A549 (cell line): ENCODE results near the gene CDH22. TPM values are rescaled to one million over a fixed set of nuclear protein-coding genes. Genes with fewer than 3 reads are reported as not detected.

ENCODE experiments used
- ATAC-seq, 2 experiments: fragments of 200-7000 bp in 1 of 2; fragments of >200 bp in 1 of 2; cut with Nextera tagmentation in 1 of 2; cut with Tn5 transposase in 1 of 2; 3 replicates each; pipeline versions ENCODE4 v1.8.0 to v1.9.1; 2018 to 2020; ENCODE audit warnings: mild to moderate bottlenecking in 1 of 2, moderate library complexity in 1 of 2
- CTCF ChIA-PET: fragments of 300-600 bp; sonication (Branson Sonifier 250); formaldehyde crosslinking; extraction: SDS; loops from one replicate; lab custom pipeline; 2021; ENCODE audit warnings: antibody characterized with exemption, inconsistent platforms; lab: Yijun Ruan, JAX
- POLR2A ChIA-PET: fragments of 350-600 bp; formaldehyde crosslinking; extraction: SDS; loops from one replicate; lab custom pipeline; 2021; ENCODE audit warnings: antibody characterized with exemption, inconsistent platforms; lab: Yijun Ruan, JAX
- DNase-seq, 2 experiments: peaks; one replicate each; pipeline versions ENCODE4 v3.0.0 to v3.0.0-alpha.2; 2011 to 2016; ENCODE audit warnings: low read depth in 1 of 2, low spot score in 1 of 2
- FAIRE-seq: peaks from 2 replicates; lab custom pipeline; 2011; peaks lifted over from hg19 to GRCh38; lab: Jason Lieb, UNC
- H3K27ac ChIP-seq, 2 experiments: fragments of >200 bp; sonication (Bioruptor Twin); formaldehyde crosslinking; 3 replicates each; pipeline ENCODE4 v1.5.1; 2016 to 2017
- H3K4me1 ChIP-seq: fragments of >200 bp; sonication (Bioruptor Twin); formaldehyde crosslinking; 3 replicates; pipeline ENCODE4 v1.6.1; 2016
- H3K4me2 ChIP-seq: fragments of >200 bp; sonication (Bioruptor Twin); formaldehyde crosslinking; 3 replicates; pipeline ENCODE4 v1.6.1; 2016
- H3K4me3 ChIP-seq: fragments of >200 bp; sonication (Bioruptor Twin); formaldehyde crosslinking; 3 replicates; pipeline ENCODE4 v1.5.1; 2016
- H3K9me3 ChIP-seq: fragments of >200 bp; sonication (Bioruptor Twin); formaldehyde crosslinking; 3 replicates; pipeline ENCODE4 v1.6.1; 2016
- ATOH8 ChIP-seq: fragments of 250-450 bp; sonication (Bioruptor Pico); IDR thresholded peaks from 2 replicates; pipeline ENCODE4 v1.5.0; 2020; ENCODE audit warnings: low read depth, mild to moderate bottlenecking, moderate library complexity
- CEBPB ChIP-seq, 2 experiments: fragments of >200 bp in 1 of 2; sonication (Bioruptor Twin) in 1 of 2; formaldehyde crosslinking in 1 of 2; IDR thresholded peaks; 2 replicates each; pipeline ENCODE4 v1.6.1; 2012 to 2016
- CHD4 ChIP-seq: fragments of 200-600 bp; sonication (generic); IDR thresholded peaks from 2 replicates; pipeline ENCODE4 v1.6.1; 2016; ENCODE audit warnings: antibody characterized with exemption, mild to moderate bottlenecking, borderline replicate concordance
- E2F6 ChIP-seq: IDR thresholded peaks from 2 replicates; pipeline ENCODE4 v1.6.1; 2012; ENCODE audit warnings: low read depth, borderline replicate concordance
- FOSB ChIP-seq: fragments of 250-450 bp; sonication (Bioruptor Pico); IDR thresholded peaks from 2 replicates; pipeline ENCODE4 v1.5.0; 2020; ENCODE audit warnings: mild to moderate bottlenecking, moderate library complexity
- FOXS1 ChIP-seq: fragments of 250-450 bp; sonication (Bioruptor Pico); IDR thresholded peaks from 2 replicates; pipeline ENCODE4 v1.5.0; 2020; ENCODE audit warnings: mild to moderate bottlenecking, moderate library complexity
- HES2 ChIP-seq: fragments of >200 bp; sonication (Bioruptor Twin); formaldehyde crosslinking; IDR thresholded peaks from 2 replicates; pipeline ENCODE4 v1.6.1; 2016
- HMGXB4 ChIP-seq: fragments of 250-450 bp; sonication (Bioruptor Pico); IDR thresholded peaks from 2 replicates; pipeline ENCODE4 v1.5.0; 2021; ENCODE audit warnings: mild to moderate bottlenecking, moderate library complexity, borderline replicate concordance
- HOXA7 ChIP-seq: fragments of 250-450 bp; sonication (Bioruptor Pico); IDR thresholded peaks from 2 replicates; pipeline ENCODE4 v1.5.0; 2020; ENCODE audit warnings: mild to moderate bottlenecking, moderate library complexity
- HOXB13 ChIP-seq: fragments of 250-450 bp; sonication (Bioruptor Pico); IDR thresholded peaks from 2 replicates; pipeline ENCODE4 v1.5.0; 2020; ENCODE audit warnings: low read depth, mild to moderate bottlenecking, moderate library complexity
- JUN ChIP-seq, 2 experiments: fragments of >200 bp; sonication (Bioruptor Twin); formaldehyde crosslinking; IDR thresholded peaks; 2 replicates in 1 of 2; 3 replicates in 1 of 2; pipeline ENCODE4 v1.6.1; 2016 to 2017
- JUNB ChIP-seq: fragments of >200 bp; sonication (Bioruptor Twin); formaldehyde crosslinking; IDR thresholded peaks from 2 replicates; pipeline ENCODE4 v1.6.1; 2016
- KDM1A ChIP-seq: fragments of 200-600 bp; sonication (generic); IDR thresholded peaks from 2 replicates; pipeline ENCODE4 v1.6.1; 2016; ENCODE audit warnings: low read depth, mild to moderate bottlenecking
- MAX ChIP-seq: IDR thresholded peaks from 2 replicates; pipeline ENCODE4 v1.6.1; 2012
- NR3C1 ChIP-seq: fragments of >200 bp; sonication (Bioruptor Twin); formaldehyde crosslinking; IDR thresholded peaks from 3 replicates; pipeline ENCODE4 v1.6.1; 2017
- PHF8 ChIP-seq: fragments of 200-600 bp; sonication (generic); IDR thresholded peaks from 2 replicates; pipeline ENCODE4 v1.6.1; 2016; ENCODE audit warnings: low read depth, mild to moderate bottlenecking, antibody characterized with exemption, moderate library complexity, borderline replicate concordance
- RARB ChIP-seq: fragments of 250-450 bp; sonication (Bioruptor Pico); IDR thresholded peaks from 2 replicates; pipeline ENCODE4 v1.8.0; 2021; ENCODE audit warnings: mild to moderate bottlenecking, moderate library complexity
- RNF2 ChIP-seq: fragments of 200-600 bp; sonication (generic); IDR thresholded peaks from 2 replicates; pipeline ENCODE4 v1.6.1; 2016; ENCODE audit warnings: low read depth, mild to moderate bottlenecking, antibody characterized with exemption, moderate library complexity, borderline replicate concordance
- SMC3 ChIP-seq: fragments of >200 bp; sonication (Bioruptor Twin); formaldehyde crosslinking; IDR thresholded peaks from 3 replicates; pipeline ENCODE4 v1.6.1; 2018; ENCODE audit warnings: inconsistent platforms
- SREBF2 ChIP-seq: fragments of 450-650 bp; IDR thresholded peaks from 2 replicates; pipeline ENCODE4 v1.6.1; 2014; ENCODE audit warnings: mild to moderate bottlenecking, moderate library complexity
- TP53 ChIP-seq: fragments of 250-450 bp; sonication (Bioruptor Pico); IDR thresholded peaks from 2 replicates; pipeline ENCODE4 v1.5.0; 2021; ENCODE audit warnings: mild to moderate bottlenecking, moderate library complexity
- USF2 ChIP-seq: fragments of 450-650 bp; IDR thresholded peaks from 2 replicates; pipeline ENCODE4 v1.6.1; 2014; ENCODE audit warnings: antibody characterized with exemption
- ZFP36 ChIP-seq: fragments of 450-650 bp; IDR thresholded peaks from 2 replicates; pipeline ENCODE4 v1.6.1; 2014; ENCODE audit warnings: borderline replicate concordance; ENCODE audit not compliant: partially characterized antibody
- ZNF302 ChIP-seq: fragments of 250-450 bp; sonication (Bioruptor Pico); IDR thresholded peaks from 2 replicates; pipeline ENCODE4 v1.9.0; 2021; ENCODE audit warnings: inconsistent platforms, mild to moderate bottlenecking, moderate library complexity
- WGBS: methylation state at CpG from one replicate; pipeline ENCODE4 v1.1.6; 2017; ENCODE audit errors: missing lambda C conversion rate; 5-methylcytosine and 5-hydroxymethylcytosine counted together
- polyA plus RNA-seq, 4 experiments: library from polyadenylated mRNA; depleted of rRNA in 3 of 4; stranded (reverse); fragments of >200 nt; fragmentation: RNase III in 1 of 4; extraction: RNeasy Plus Mini Kit Qiagen cat#74134 plus additional on column Dnase treatment in 1 of 4; gene quantifications; 2 replicates in 3 of 4; 3 replicates in 1 of 4; pipeline ENCODE4 v1.2.3, GENCODE V29; 2011 to 2017

Gene CDH22
- polyA plus RNA-seq, 2 of the 4 experiments (the other 2 are of a cell fraction) = not detected

- FAIRE-seq (no peak), DNase-seq (no peak), ATAC-seq (no peak)
- POLR2A ChIA-PET = no interaction called here
- CTCF ChIA-PET = no interaction called here
- Histone ChIP-seq H3K4me2 (no peak overlapping the region), H3K4me1 (peaks cover 9% of the 10 kb centered on the region; the same call in 2 of the 3 replicates), H3K9me3 (no peaks in the 10 kb centered on the region), H3K4me3 (no peak overlapping the region), H3K27ac (no peak overlapping the region)
- WGBS = 75% methylated on average over 4 of the region's 4 CpGs
- TF ChIP-seq HMGXB4 (CRISPR knock-in tag) (no peak), HOXA7 (CRISPR knock-in tag) (no peak)
These were observed 89.1 kb downstream of the CDH22 start for GRCh38 chr20:46219190-46219589.

- no peak overlapping the region for H3K4me2 ChIP-seq
- ATAC-seq (no peak), DNase-seq (no peak), FAIRE-seq (no peak)
- ChIA-PET POLR2A (no interaction called here), CTCF (interaction anchor here (0.9 kb wide), 1 partner anchor 86 kb away, joined by 3 read pairs; no protein-coding TSS in a partner anchor)
- H3K4me3 ChIP-seq = no peak overlapping the region
- peaks cover 9% of the 10 kb centered on the region; the same call in 2 of the 3 replicates for H3K4me1 ChIP-seq
- no peak overlapping the region for H3K27ac ChIP-seq
- WGBS = 46% methylated on average over 7 of the region's 9 CpGs
- TF ChIP-seq SREBF2 = no peak
- no peak for TF ChIP-seq CEBPB (IDR thresholded peaks at IDR 0.05)
- TF ChIP-seq SMC3 = no peak
- no peak for TF ChIP-seq MAX
- TF ChIP-seq KDM1A = no peak
- TF ChIP-seq RARB (CRISPR knock-in tag) = no peak
- TF ChIP-seq, all 56 proteins: peak for 0
- no peaks in the 10 kb centered on the region for H3K9me3 ChIP-seq
These were observed 89.6 kb downstream of the CDH22 start for GRCh38 chr20:46218656-46219055.

- CTCF ChIA-PET = interaction anchor here (1.5 kb wide), 1 partner anchor 89 kb away, joined by 3 read pairs; no protein-coding TSS in a partner anchor
- Histone ChIP-seq H3K4me1 (peaks cover 9% of the 10 kb centered on the region; the same call in 2 of the 3 replicates), H3K4me2 (no peak overlapping the region), H3K27ac (no peak overlapping the region), H3K9me3 (no peaks in the 10 kb centered on the region), H3K4me3 (no peak overlapping the region)
- DNase-seq = no peak
- TF ChIP-seq E2F6 (no peak), CHD4 (no peak), JUN (IDR thresholded peaks at IDR 0.05) (no peak), ATOH8 (CRISPR knock-in tag) (no peak), RNF2 (no peak), TP53 (CRISPR knock-in tag) (no peak), CEBPB (IDR thresholded peaks at IDR 0.05) (no peak), HOXB13 (no peak), USF2 (no peak), HES2 (no peak), HMGXB4 (CRISPR knock-in tag) (no peak), JUNB (no peak), FOXS1 (CRISPR knock-in tag) (no peak), ZFP36 (no peak), NR3C1 (no peak), PHF8 (no peak), FOSB (no peak), ZNF302 (no peak)
- no peak for ATAC-seq
- no peak for FAIRE-seq
- POLR2A ChIA-PET = no interaction called here
These were observed 90.7 kb downstream of the CDH22 start for GRCh38 chr20:46217583-46217982.
